SK-N-MC (cell line): ENCODE measurements around the gene KCNQ1OT1.

ENCODE experiments used
- EZH2 ChIP-seq: fragments of 200-600 bp; sonication (generic); IDR thresholded peaks from one replicate; pipeline ENCODE4 v1.6.1; 2017; ENCODE audit warnings: antibody characterized with exemption
- FOXP2 ChIP-seq: optimal IDR thresholded peaks from 2 replicates; pipeline ENCODE3; 2011; ENCODE audit warnings: mild to moderate bottlenecking, moderate library complexity; ENCODE audit not compliant: insufficient read depth; ENCODE audit errors: extremely low read length, control extremely low read depth
- POLR2AphosphoS5 ChIP-seq: IDR thresholded peaks from 2 replicates; pipeline ENCODE4 v1.6.1; 2012; ENCODE audit warnings: mild to moderate bottlenecking, low read depth, low read length, borderline replicate concordance

DNA sequence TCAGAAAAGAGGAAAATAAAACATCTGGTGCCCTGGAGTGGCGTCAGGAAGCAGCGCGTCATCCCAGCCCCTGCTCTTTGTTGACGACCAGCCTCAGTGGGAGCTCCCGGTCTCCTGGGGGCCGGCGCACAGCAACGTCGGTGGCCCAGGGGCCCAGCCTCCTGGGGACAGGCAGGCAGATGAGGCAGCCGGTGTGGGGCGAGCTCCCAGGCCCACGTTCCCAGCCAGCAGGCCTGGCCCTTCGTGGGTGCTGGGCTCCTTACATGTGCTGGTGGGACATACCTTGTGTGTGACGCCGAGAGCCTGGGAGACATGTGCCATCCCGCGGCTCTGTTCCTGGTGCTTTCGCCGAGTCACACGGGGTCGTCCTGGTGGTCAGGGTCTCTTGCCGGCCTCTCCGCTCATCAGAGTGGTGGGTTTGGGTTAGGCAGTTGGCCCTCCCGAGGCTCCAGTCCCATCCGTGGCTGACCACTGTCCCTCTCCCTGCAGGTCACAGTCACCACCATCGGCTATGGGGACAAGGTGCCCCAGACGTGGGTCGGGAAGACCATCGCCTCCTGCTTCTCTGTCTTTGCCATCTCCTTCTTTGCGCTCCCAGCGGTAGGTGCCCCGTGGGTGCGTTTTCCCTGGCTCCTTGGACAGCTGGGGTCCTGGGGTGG lies 116.7 kb downstream of the KCNQ1OT1 start:
- no peak for TF ChIP-seq POLR2AphosphoS5
- TF ChIP-seq EZH2: no peak
- no peak for TF ChIP-seq FOXP2
